SU-DHL-6 (cell line): ENCODE data around the gene GPR162.

Experiments
- H2AFZ ChIP-seq: fragments of 200-600 bp; sonication (generic); 2 replicates; pipeline ENCODE4 v1.6.1; 2014; ENCODE audit warnings: low read depth, mild to moderate bottlenecking, moderate library complexity, mixed read lengths, antibody characterized with exemption, low read length; ENCODE audit not compliant: severe bottlenecking
- H3F3A ChIP-seq: fragments of 200-600 bp; shearing (Covaris generic); 2 replicates; pipeline ENCODE4 v1.6.0; 2016; ENCODE audit warnings: antibody characterized with exemption, mild to moderate bottlenecking; ENCODE audit not compliant: insufficient read depth
- H3K27ac ChIP-seq: fragments of 200-600 bp; sonication (generic); 2 replicates; pipeline ENCODE4 v1.5.1; 2016; ENCODE audit warnings: low read depth, mild to moderate bottlenecking, low read length, moderate library complexity, mixed read lengths
- H3K27me3 ChIP-seq: fragments of 200-600 bp; sonication (generic), shearing (Covaris generic); 2 replicates; pipeline ENCODE4 v1.6.0; 2014; ENCODE audit warnings: mild to moderate bottlenecking, low read length
- H3K36me3 ChIP-seq: fragments of 200-600 bp; sonication (generic); 2 replicates; pipeline ENCODE4 v1.6.1; 2014; ENCODE audit warnings: mild to moderate bottlenecking, low read length, mixed read lengths
- H3K4me2 ChIP-seq: fragments of 300-600, 200-600 bp; shearing (Covaris generic), sonication (generic); 2 replicates; pipeline ENCODE4 v1.6.0; 2014; ENCODE audit warnings: low read length, low read depth, mild to moderate bottlenecking; ENCODE audit not compliant: poor library complexity, severe bottlenecking
- H3K4me3 ChIP-seq: fragments of 200-600 bp; sonication (generic); 2 replicates; pipeline ENCODE4 v1.5.1; 2014; ENCODE audit warnings: antibody characterized with exemption, low read length, mild to moderate bottlenecking, mixed read lengths; ENCODE audit not compliant: insufficient read depth, poor library complexity, severe bottlenecking
- H3K79me2 ChIP-seq: fragments of 200-600 bp; sonication (generic); 2 replicates; pipeline ENCODE4 v1.6.1; 2014; ENCODE audit warnings: mild to moderate bottlenecking, low read length, moderate library complexity; ENCODE audit not compliant: insufficient read depth
- H3K9ac ChIP-seq: fragments of 200-600 bp; sonication (generic); 2 replicates; pipeline ENCODE4 v1.7.0; 2014; ENCODE audit warnings: mild to moderate bottlenecking, low read length
- H3K9me2 ChIP-seq: fragments of 200-600 bp; sonication (generic); replicated peaks from 2 replicates; pipeline ENCODE4 v1.6.1; 2014; ENCODE audit warnings: low read length; ENCODE audit not compliant: insufficient read depth
- H3K9me3 ChIP-seq: fragments of 200-600 bp; sonication (generic); 2 replicates; pipeline ENCODE4 v1.6.1; 2014; ENCODE audit warnings: low read length, mixed read lengths; ENCODE audit not compliant: insufficient read depth
- H4K20me1 ChIP-seq: fragments of 200-600 bp; sonication (generic); 2 replicates; pipeline ENCODE4 v1.6.1; 2014; ENCODE audit warnings: low read depth, mild to moderate bottlenecking, antibody characterized with exemption, low read length, moderate library complexity, mixed read lengths
- EZH2phosphoT487 ChIP-seq: fragments of 200-600 bp; sonication (generic), shearing (Covaris generic); conservative IDR thresholded peaks from 2 replicates; pipeline ENCODE4 v1.6.1; 2018; ENCODE audit warnings: mild to moderate bottlenecking, antibody characterized with exemption, low read length, moderate library complexity, mixed read lengths
- TF ChIP-seq, protein P1 (sequence below): fragments of 200-600 bp; sonication (generic); IDR thresholded peaks from one replicate; pipeline ENCODE4 v1.5.1; 2017; ENCODE audit warnings: antibody characterized with exemption, mild to moderate bottlenecking, low read length, moderate library complexity; ENCODE audit not compliant: insufficient read depth, poor library complexity, severe bottlenecking

GPR162 gene

DNA sequence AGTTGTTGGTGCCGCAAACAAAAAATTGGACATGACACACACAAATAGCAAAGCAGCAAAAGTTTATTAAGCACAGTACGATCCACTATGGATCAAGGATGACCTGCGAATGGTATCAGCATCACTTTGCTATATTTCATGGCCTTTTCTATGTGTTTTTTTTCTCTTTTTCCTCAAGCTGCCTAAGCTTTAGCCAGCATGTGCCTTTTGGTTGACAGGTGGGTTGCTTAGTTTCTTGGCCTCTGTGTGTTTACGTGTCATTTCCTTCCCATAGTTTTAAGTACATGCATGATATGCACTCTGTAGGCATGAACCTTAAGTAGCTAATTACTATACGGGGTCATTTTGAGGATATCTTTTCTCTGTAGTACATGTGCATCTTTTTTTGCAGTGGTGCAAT lies 22.5 kb upstream of the GPR162 start:
- TF ChIP-seq, protein P1, sequence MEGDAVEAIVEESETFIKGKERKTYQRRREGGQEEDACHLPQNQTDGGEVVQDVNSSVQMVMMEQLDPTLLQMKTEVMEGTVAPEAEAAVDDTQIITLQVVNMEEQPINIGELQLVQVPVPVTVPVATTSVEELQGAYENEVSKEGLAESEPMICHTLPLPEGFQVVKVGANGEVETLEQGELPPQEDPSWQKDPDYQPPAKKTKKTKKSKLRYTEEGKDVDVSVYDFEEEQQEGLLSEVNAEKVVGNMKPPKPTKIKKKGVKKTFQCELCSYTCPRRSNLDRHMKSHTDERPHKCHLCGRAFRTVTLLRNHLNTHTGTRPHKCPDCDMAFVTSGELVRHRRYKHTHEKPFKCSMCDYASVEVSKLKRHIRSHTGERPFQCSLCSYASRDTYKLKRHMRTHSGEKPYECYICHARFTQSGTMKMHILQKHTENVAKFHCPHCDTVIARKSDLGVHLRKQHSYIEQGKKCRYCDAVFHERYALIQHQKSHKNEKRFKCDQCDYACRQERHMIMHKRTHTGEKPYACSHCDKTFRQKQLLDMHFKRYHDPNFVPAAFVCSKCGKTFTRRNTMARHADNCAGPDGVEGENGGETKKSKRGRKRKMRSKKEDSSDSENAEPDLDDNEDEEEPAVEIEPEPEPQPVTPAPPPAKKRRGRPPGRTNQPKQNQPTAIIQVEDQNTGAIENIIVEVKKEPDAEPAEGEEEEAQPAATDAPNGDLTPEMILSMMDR, result no peak
- TF ChIP-seq EZH2phosphoT487, result no peak
- H3K4me2 ChIP-seq, result no peak overlapping the region
- H3K27ac ChIP-seq, result no peak overlapping the region
- no peak overlapping the region for H3K9ac ChIP-seq
- no peaks in the 10 kb centered on the region for H3K9me3 ChIP-seq
- no peaks in the 10 kb centered on the region for H3F3A ChIP-seq
- no peak overlapping the region for H2AFZ ChIP-seq
- no peaks in the 10 kb centered on the region for H4K20me1 ChIP-seq
- H3K4me3 ChIP-seq, result no peak overlapping the region
- no peaks in the 10 kb centered on the region for H3K27me3 ChIP-seq
- H3K36me3 ChIP-seq, result no peaks in the 10 kb centered on the region
- H3K79me2 ChIP-seq, result no peaks in the 10 kb centered on the region
- no peaks in the 10 kb centered on the region for H3K9me2 ChIP-seq

DNA sequence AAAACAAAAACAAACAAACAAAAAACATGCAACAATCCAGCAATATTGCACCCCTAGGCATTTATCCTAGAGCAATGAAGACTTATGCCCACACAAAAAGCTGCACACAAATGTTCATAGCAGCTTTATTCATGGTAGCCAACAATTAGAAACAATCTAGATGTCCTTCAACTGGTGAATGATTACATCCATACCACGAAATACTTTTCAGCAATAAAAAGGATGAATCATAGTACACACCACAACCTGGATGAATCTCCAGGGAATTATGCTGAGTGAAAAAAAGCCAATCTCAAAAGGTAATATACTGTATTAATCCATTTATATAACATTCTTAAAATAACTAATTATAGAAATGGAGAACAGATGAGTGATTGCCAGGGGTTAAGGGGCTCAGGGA lies 14.5 kb upstream of the GPR162 start:
- Histone ChIP-seq H3K79me2 (no peaks in the 10 kb centered on the region), H3F3A (no peaks in the 10 kb centered on the region), H2AFZ (no peak overlapping the region), H3K9ac (no peak overlapping the region), H3K4me2 (no peak overlapping the region), H3K27ac (no peak overlapping the region), H3K9me3 (no peaks in the 10 kb centered on the region), H4K20me1 (no peaks in the 10 kb centered on the region), H3K27me3 (no peaks in the 10 kb centered on the region), H3K36me3 (no peaks in the 10 kb centered on the region), H3K9me2 (no peaks in the 10 kb centered on the region), H3K4me3 (no peak overlapping the region)
- no peak for TF ChIP-seq EZH2phosphoT487
- TF ChIP-seq, protein P1, result no peak

DNA sequence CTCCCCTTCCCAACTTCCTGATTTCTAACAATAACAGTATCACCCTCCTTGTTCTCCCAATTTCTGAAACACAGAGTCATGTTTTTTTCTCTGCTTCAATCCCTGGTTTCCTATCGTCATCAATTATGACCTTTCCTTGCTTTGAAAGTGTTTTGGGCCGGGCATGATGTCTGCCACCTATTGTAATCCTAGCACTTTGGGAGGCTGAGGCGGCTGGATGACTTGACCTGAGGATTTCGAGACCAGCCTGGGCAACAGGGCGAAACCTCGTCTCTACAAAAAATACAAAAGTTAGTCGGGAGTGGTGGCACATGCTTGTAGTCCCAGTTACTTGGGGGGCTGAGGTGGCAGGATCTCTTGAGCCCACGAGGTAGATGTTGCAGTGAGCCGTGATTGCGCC lies 12.6 kb upstream of the GPR162 start:
- Histone ChIP-seq H3K9me3 (no peaks in the 10 kb centered on the region), H3K36me3 (no peaks in the 10 kb centered on the region), H3K27me3 (no peaks in the 10 kb centered on the region), H3K9ac (no peak overlapping the region), H3K79me2 (no peaks in the 10 kb centered on the region), H2AFZ (no peak overlapping the region), H4K20me1 (no peaks in the 10 kb centered on the region), H3K27ac (no peak overlapping the region), H3K4me2 (no peak overlapping the region), H3K4me3 (no peak overlapping the region), H3F3A (no peaks in the 10 kb centered on the region), H3K9me2 (no peaks in the 10 kb centered on the region)
- no peak for TF ChIP-seq EZH2phosphoT487
- TF ChIP-seq, protein P1, result no peak
